PFSK-1 (cell line): Measurements from ENCODE around the gene MUSK.

Experiments used
- FOXP2 ChIP-seq: optimal IDR thresholded peaks from 2 replicates; pipeline ENCODE3; 2011; ENCODE audit warnings: borderline replicate concordance, control low read depth, inconsistent platforms; ENCODE audit not compliant: insufficient read depth; ENCODE audit errors: extremely low read length, extremely low read depth
- POLR2AphosphoS5 ChIP-seq: IDR thresholded peaks from 2 replicates; pipeline ENCODE4 v1.6.1; 2012; ENCODE audit warnings: low read depth, mild to moderate bottlenecking, control low read depth, low read length, moderate library complexity
- SIN3A ChIP-seq: IDR thresholded peaks from 2 replicates; pipeline ENCODE4 v1.6.1; 2012; ENCODE audit warnings: mild to moderate bottlenecking, low read length, moderate library complexity, borderline replicate concordance; ENCODE audit not compliant: insufficient read depth
- TAF1 ChIP-seq: IDR thresholded peaks from 2 replicates; pipeline ENCODE4 v1.6.1; 2012; ENCODE audit warnings: low read length, control low read depth, borderline replicate concordance; ENCODE audit not compliant: insufficient read depth
- TF ChIP-seq, protein P1 (sequence below), 2 experiments: IDR thresholded peaks; 2 replicates each; pipeline versions ENCODE4 v1.6.1 to v1.8.0; 2011 to 2012; ENCODE audit warnings: low read depth in 2 of 2, low read length in 2 of 2, control low read depth in 1 of 2, inconsistent platforms in 1 of 2, mild to moderate bottlenecking in 1 of 2, moderate library complexity in 1 of 2; ENCODE audit not compliant: insufficient read depth in 1 of 2

Gene MUSK

GRCh38 chr9:110626101-110626829 lies 42.3 kb upstream of the MUSK start:
- TF ChIP-seq POLR2AphosphoS5 = no peak
- TF ChIP-seq SIN3A = no peak
- TF ChIP-seq, protein P1, sequence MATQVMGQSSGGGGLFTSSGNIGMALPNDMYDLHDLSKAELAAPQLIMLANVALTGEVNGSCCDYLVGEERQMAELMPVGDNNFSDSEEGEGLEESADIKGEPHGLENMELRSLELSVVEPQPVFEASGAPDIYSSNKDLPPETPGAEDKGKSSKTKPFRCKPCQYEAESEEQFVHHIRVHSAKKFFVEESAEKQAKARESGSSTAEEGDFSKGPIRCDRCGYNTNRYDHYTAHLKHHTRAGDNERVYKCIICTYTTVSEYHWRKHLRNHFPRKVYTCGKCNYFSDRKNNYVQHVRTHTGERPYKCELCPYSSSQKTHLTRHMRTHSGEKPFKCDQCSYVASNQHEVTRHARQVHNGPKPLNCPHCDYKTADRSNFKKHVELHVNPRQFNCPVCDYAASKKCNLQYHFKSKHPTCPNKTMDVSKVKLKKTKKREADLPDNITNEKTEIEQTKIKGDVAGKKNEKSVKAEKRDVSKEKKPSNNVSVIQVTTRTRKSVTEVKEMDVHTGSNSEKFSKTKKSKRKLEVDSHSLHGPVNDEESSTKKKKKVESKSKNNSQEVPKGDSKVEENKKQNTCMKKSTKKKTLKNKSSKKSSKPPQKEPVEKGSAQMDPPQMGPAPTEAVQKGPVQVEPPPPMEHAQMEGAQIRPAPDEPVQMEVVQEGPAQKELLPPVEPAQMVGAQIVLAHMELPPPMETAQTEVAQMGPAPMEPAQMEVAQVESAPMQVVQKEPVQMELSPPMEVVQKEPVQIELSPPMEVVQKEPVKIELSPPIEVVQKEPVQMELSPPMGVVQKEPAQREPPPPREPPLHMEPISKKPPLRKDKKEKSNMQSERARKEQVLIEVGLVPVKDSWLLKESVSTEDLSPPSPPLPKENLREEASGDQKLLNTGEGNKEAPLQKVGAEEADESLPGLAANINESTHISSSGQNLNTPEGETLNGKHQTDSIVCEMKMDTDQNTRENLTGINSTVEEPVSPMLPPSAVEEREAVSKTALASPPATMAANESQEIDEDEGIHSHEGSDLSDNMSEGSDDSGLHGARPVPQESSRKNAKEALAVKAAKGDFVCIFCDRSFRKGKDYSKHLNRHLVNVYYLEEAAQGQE (IDR thresholded peaks at IDR 0.05; ENCODE audit: insufficient read depth in 1 of 2, low read depth in 2 of 2, low read length in 2 of 2) = no peak; a peak in 1 of 4 replicates
- no peak for TF ChIP-seq TAF1
- no peak for TF ChIP-seq FOXP2

DNA sequence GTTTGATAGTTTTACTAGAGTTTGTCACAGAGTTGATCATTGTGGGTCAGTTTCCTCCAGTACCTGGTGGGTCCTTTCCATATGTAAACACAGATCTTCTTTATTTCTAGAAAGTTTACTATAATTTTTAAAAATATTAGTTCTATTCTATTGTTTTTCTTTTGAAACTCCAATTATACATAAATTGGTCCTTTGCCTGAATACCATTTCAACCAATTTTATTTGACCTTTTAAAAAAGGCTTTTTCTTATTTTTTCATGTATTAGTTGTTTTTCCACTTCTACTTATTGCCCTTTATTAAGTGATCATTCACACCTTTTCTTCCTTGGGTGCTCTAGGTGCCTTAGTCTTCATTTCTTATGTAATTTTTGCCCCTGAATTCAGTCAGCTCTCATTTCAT lies 33.0 kb upstream of the MUSK start:
- TF ChIP-seq, protein P1 (IDR thresholded peaks at IDR 0.05; ENCODE audit: insufficient read depth in 1 of 2, low read depth in 2 of 2, low read length in 2 of 2) = no peak
- TF ChIP-seq FOXP2 = no peak
- TF ChIP-seq SIN3A = no peak
- no peak for TF ChIP-seq TAF1
- TF ChIP-seq POLR2AphosphoS5 = no peak

DNA sequence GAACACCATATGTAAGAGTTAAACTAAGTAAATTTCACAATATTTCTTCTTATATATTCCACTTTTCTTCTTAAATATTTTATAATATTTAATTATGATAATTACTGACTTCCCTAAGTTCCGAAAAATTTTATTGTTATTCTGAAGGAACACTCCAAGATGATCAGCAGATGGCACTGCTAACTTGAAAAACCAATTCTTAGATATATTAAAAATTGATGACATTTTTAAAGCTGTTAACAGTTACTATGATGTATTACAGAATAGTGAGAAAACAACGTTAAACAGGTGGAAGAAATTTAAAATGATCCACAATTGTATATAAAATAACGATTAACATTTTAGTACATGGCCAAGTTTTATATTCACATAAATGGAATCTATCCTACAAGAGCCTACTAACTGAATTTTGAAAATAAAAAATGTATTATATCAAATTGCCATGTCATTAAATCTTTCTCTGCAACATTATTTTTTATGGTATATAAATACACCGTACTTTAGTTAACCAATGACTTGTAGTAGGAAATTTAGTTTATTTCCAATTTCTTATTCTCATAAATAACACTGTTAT lies 30.1 kb upstream of the MUSK start:
- TF ChIP-seq FOXP2 = no peak
- no peak for TF ChIP-seq SIN3A
- TF ChIP-seq, protein P1 (IDR thresholded peaks at IDR 0.05; ENCODE audit: insufficient read depth in 1 of 2, low read depth in 2 of 2, low read length in 2 of 2) = no peak
- TF ChIP-seq TAF1 = no peak
- no peak for TF ChIP-seq POLR2AphosphoS5

- no peak for TF ChIP-seq POLR2AphosphoS5
- no peak for TF ChIP-seq TAF1
- TF ChIP-seq, protein P1 (IDR thresholded peaks at IDR 0.05; ENCODE audit: insufficient read depth in 1 of 2, low read depth in 2 of 2, low read length in 2 of 2) = no peak
- TF ChIP-seq FOXP2 = no peak
These were observed 27.9 kb upstream of the MUSK start for GRCh38 chr9:110640736-110641135.
